Esophagus muscularis mucosa (tissue), 4 donors: ENCODE data around the gene ZMIZ1.

Experiments used
- CTCF ChIP-seq, 3 experiments: fragments of 200-600 bp in 2 of 3; fragments of 450-650 bp in 1 of 3; sonication (generic) in 2 of 3; IDR thresholded peaks; one replicate each; pipeline ENCODE4 v1.5.1; 2017 to 2019; ENCODE audit warnings: antibody characterized with exemption in 3 of 3, mild to moderate bottlenecking in 2 of 3, moderate library complexity in 1 of 3
- EP300 ChIP-seq: sonication (generic); formaldehyde crosslinking; IDR thresholded peaks from one replicate; pipeline ENCODE4 v1.6.1; 2017; ENCODE audit warnings: antibody characterized with exemption
- POLR2A ChIP-seq: fragments of 450-650 bp; IDR thresholded peaks from one replicate; pipeline ENCODE4 v1.6.1; 2017; ENCODE audit warnings: antibody characterized with exemption, moderate library complexity, mild to moderate bottlenecking, low read depth
- POLR2AphosphoS5 ChIP-seq, 2 donors: sonication (generic); formaldehyde crosslinking; IDR thresholded peaks; one replicate each; pipeline ENCODE4 v1.6.1; 2017; ENCODE audit warnings: antibody characterized with exemption in 2 of 2

DNA sequence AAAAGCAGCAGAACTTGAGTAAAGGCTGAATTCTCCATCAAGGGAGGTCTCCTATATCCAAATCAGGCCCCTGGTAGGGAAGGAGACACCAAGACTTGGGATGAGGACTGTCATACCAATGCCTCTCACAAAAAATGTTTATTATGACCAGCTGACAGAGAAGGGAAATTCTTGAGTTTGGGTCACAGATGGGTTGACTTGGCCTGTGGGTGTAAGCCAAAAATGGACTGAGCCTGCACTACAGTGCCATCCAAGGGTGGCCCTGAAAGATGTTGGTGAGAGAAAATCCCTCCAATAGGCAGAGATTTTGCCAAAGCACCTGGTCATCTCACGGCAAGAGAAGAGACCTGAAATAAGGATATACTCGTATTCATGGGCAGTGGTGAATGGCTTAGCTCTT, 251.6 kb downstream of the ZMIZ1 start:
- no peak for TF ChIP-seq CTCF (IDR thresholded peaks at IDR 0.05)
- no peak for TF ChIP-seq POLR2AphosphoS5 (IDR thresholded peaks at IDR 0.05)
- no peak for TF ChIP-seq POLR2A
- TF ChIP-seq EP300, result no peak
